HEK293 (cell line): Measurements from ENCODE around the gene ITPR3.

Source experiments
- GLIS1 ChIP-seq: fragments of 450-650 bp; formaldehyde crosslinking; IDR thresholded peaks from 2 replicates; pipeline ENCODE4 v1.5.1; 2016; ENCODE audit warnings: missing biosample characterization, missing genetic modification characterization
- HOXA7 ChIP-seq: sonication (generic); formaldehyde crosslinking; IDR thresholded peaks from 2 replicates; pipeline ENCODE4 v1.8.1; 2022; ENCODE audit warnings: missing genetic modification reagents, borderline replicate concordance
- KLF10 ChIP-seq: fragments of 450-650 bp; IDR thresholded peaks from 2 replicates; pipeline ENCODE4 v1.5.1; 2018; ENCODE audit warnings: missing biosample characterization, mild to moderate bottlenecking, missing genetic modification characterization
- RBAK ChIP-seq: fragments of 450-650 bp; formaldehyde crosslinking; IDR thresholded peaks from 2 replicates; pipeline ENCODE4 v1.5.1; 2016; ENCODE audit warnings: missing biosample characterization, missing genetic modification characterization
- SP3 ChIP-seq: fragments of 450-650 bp; formaldehyde crosslinking; IDR thresholded peaks from 2 replicates; pipeline ENCODE4 v1.5.1; 2016; ENCODE audit warnings: missing biosample characterization, missing genetic modification characterization
- YY2 ChIP-seq: fragments of 450-650 bp; formaldehyde crosslinking; IDR thresholded peaks from 2 replicates; pipeline ENCODE4 v1.5.1; 2016; ENCODE audit warnings: missing biosample characterization, missing genetic modification characterization
- ZBTB48 ChIP-seq: fragments of 450-650 bp; formaldehyde crosslinking; IDR thresholded peaks from 2 replicates; pipeline ENCODE4 v1.5.1; 2016; ENCODE audit warnings: missing biosample characterization, missing genetic modification characterization
- ZBTB7A ChIP-seq: fragments of 450-650 bp; formaldehyde crosslinking; IDR thresholded peaks from 2 replicates; pipeline ENCODE4 v1.5.1; 2016; ENCODE audit warnings: low read depth, missing biosample characterization, missing genetic modification characterization
- ZBTB8A ChIP-seq: fragments of 450-650 bp; formaldehyde crosslinking; IDR thresholded peaks from 2 replicates; pipeline ENCODE4 v1.5.1; 2016; ENCODE audit warnings: missing biosample characterization, missing genetic modification characterization
- ZFP69B ChIP-seq: fragments of 450-650 bp; formaldehyde crosslinking; IDR thresholded peaks from 2 replicates; pipeline ENCODE4 v1.5.1; 2016; ENCODE audit warnings: missing biosample characterization, missing genetic modification characterization
- ZNF112 ChIP-seq: fragments of 450-650 bp; formaldehyde crosslinking; IDR thresholded peaks from 2 replicates; pipeline ENCODE4 v1.5.0; 2017; ENCODE audit warnings: missing biosample characterization, missing genetic modification characterization
- ZNF133 ChIP-seq: fragments of 450-650 bp; formaldehyde crosslinking; IDR thresholded peaks from 2 replicates; pipeline ENCODE4 v1.5.1; 2016; ENCODE audit warnings: missing biosample characterization, missing genetic modification characterization
- ZNF175 ChIP-seq: fragments of 450-650 bp; formaldehyde crosslinking; IDR thresholded peaks from 2 replicates; pipeline ENCODE4 v1.5.1; 2016; ENCODE audit warnings: missing biosample characterization, missing genetic modification characterization
- ZNF335 ChIP-seq: fragments of 450-650 bp; formaldehyde crosslinking; conservative IDR thresholded peaks from 2 replicates; pipeline ENCODE4 v1.5.1; 2016; ENCODE audit warnings: missing biosample characterization, missing genetic modification characterization
- ZNF366 ChIP-seq: fragments of 450-650 bp; formaldehyde crosslinking; conservative IDR thresholded peaks from 2 replicates; pipeline ENCODE4 v1.5.1; 2016; ENCODE audit warnings: missing biosample characterization, missing genetic modification characterization
- ZNF391 ChIP-seq: fragments of 450-650 bp; formaldehyde crosslinking; IDR thresholded peaks from 2 replicates; pipeline ENCODE4 v1.5.1; 2016; ENCODE audit warnings: low read depth, missing biosample characterization, missing genetic modification characterization, borderline replicate concordance
- ZNF426 ChIP-seq: fragments of 450-650 bp; formaldehyde crosslinking; IDR thresholded peaks from 2 replicates; pipeline ENCODE4 v1.5.1; 2017; ENCODE audit warnings: missing biosample characterization, missing genetic modification characterization, mild to moderate bottlenecking, inconsistent platforms, moderate library complexity
- ZNF555 ChIP-seq: fragments of 450-650 bp; formaldehyde crosslinking; conservative IDR thresholded peaks from 2 replicates; pipeline ENCODE4 v1.5.1; 2017; ENCODE audit warnings: missing biosample characterization, mild to moderate bottlenecking, missing genetic modification characterization, inconsistent platforms
- ZNF560 ChIP-seq: fragments of 450-650 bp; formaldehyde crosslinking; IDR thresholded peaks from 2 replicates; pipeline ENCODE4 v1.5.1; 2017; ENCODE audit warnings: missing biosample characterization, missing genetic modification characterization, borderline replicate concordance
- ZNF561 ChIP-seq: fragments of 450-650 bp; IDR thresholded peaks from 2 replicates; pipeline ENCODE4 v1.5.1; 2018; ENCODE audit warnings: missing biosample characterization, missing genetic modification characterization, borderline replicate concordance
- ZNF610 ChIP-seq: fragments of 450-650 bp; formaldehyde crosslinking; IDR thresholded peaks from 2 replicates; pipeline ENCODE4 v1.5.1; 2016; ENCODE audit warnings: missing biosample characterization, missing genetic modification characterization, borderline replicate concordance
- ZSCAN16 ChIP-seq: fragments of 450-650 bp; formaldehyde crosslinking; IDR thresholded peaks from 2 replicates; pipeline ENCODE4 v1.5.1; 2016; ENCODE audit warnings: missing biosample characterization, missing genetic modification characterization
- ZXDB ChIP-seq: fragments of 450-650 bp; formaldehyde crosslinking; IDR thresholded peaks from 2 replicates; pipeline ENCODE4 v1.5.1; 2016; ENCODE audit warnings: missing biosample characterization, missing genetic modification characterization
- TF ChIP-seq, protein P1 (sequence below): fragments of 450-650 bp; formaldehyde crosslinking; IDR thresholded peaks from 2 replicates; pipeline ENCODE4 v1.5.1; 2017; ENCODE audit warnings: missing biosample characterization, missing genetic modification characterization
- TF ChIP-seq, protein P2 (sequence below): fragments of 450-650 bp; formaldehyde crosslinking; IDR thresholded peaks from 2 replicates; pipeline ENCODE4 v1.5.1; 2016; ENCODE audit warnings: missing biosample characterization, missing genetic modification characterization, borderline replicate concordance
- TF ChIP-seq, protein P3 (sequence below): fragments of 450-650 bp; formaldehyde crosslinking; conservative IDR thresholded peaks from 2 replicates; pipeline ENCODE4 v1.5.1; 2016; ENCODE audit warnings: low read depth, missing biosample characterization, missing genetic modification characterization
- TF ChIP-seq, protein P4 (sequence below): fragments of 450-650 bp; formaldehyde crosslinking; IDR thresholded peaks from 2 replicates; pipeline ENCODE4 v1.5.1; 2016; ENCODE audit warnings: missing biosample characterization, missing genetic modification characterization

The ITPR3 gene

DNA sequence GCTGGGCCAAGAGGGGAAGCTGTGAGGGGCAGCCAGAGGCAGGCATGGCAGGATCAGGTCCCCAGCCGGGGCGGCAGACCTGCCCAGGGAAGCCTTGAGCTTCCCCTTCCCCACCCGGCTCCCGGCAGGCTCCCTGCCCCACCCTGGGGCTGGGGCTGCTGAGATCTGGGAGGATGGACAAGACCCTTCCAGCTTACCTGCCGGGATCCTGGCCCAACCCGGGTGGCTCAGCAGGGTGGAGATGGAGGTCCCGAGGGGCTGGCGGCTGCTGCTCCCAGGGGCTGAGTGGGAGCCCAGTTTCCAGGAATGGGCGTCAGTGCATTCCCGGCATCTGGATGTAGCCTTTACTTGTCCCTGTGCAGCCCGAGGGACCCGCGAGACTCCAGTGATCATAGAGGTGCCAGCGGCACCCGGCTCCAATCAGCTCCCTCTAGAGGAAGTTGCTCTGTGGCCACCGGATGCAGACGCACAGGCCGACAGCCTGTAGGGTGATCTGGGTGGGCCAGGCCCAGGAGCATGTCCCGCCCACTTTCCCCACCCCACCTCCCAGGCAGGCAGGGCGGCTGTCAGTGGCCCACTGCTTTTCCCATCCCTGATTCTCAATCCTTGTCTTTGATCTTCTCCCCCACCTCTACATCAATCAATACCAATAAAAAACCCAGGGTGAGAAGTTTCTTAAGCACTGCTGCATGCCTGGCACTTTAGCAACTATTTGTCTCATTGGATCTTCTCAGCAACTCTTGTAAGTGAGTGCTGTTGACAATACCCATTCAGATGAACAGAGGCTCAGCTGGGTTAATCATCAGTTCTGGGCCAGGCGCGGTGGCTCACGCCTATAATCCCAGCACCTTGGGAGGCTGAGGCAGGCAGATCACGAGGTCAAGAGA, 41.1 kb upstream of the ITPR3 start, which contains the start of gene BAK1 (continued):
- TF ChIP-seq ZBTB8A (tag by site-specific recombination) (peak; percentile 61), ZSCAN16 (no peak), ZFP69B (tag by site-specific recombination) (no peak; the same call in 1 of the 2 replicates), ZNF561 (tag by site-specific recombination) (0 out of 2 replicates have a peak, but pooled peaks have one; percentile 56), SP3 (tag by site-specific recombination) (peak; percentile 78), ZNF426 (tag by site-specific recombination) (no peak), ZNF335 (tag by site-specific recombination) (peak; percentile 66), GLIS1 (tag by site-specific recombination) (peak; percentile 73), ZNF133 (no peak), ZNF175 (tag by site-specific recombination) (no peak), ZNF112 (tag by site-specific recombination) (no peak), ZNF610 (no peak), ZNF555 (tag by site-specific recombination) (no peak), ZBTB7A (tag by site-specific recombination) (no peak), YY2 (tag by site-specific recombination) (no peak), ZNF366 (tag by site-specific recombination) (peak; percentile 61; the same call in 1 of the 2 replicates), ZXDB (tag by site-specific recombination) (peak; percentile 19; the same call in 1 of the 2 replicates), ZNF391 (tag by site-specific recombination) (0 out of 2 replicates have a peak, but pooled peaks have one; percentile 40), ZNF560 (no peak), HOXA7 (CRISPR knock-in tag) (no peak), RBAK (tag by site-specific recombination) (no peak), ZBTB48 (tag by site-specific recombination) (peak; percentile 46; the same call in 1 of the 2 replicates), KLF10 (tag by site-specific recombination) (0 out of 2 replicates have a peak, but pooled peaks have one; percentile 17)
- TF ChIP-seq, protein P1, sequence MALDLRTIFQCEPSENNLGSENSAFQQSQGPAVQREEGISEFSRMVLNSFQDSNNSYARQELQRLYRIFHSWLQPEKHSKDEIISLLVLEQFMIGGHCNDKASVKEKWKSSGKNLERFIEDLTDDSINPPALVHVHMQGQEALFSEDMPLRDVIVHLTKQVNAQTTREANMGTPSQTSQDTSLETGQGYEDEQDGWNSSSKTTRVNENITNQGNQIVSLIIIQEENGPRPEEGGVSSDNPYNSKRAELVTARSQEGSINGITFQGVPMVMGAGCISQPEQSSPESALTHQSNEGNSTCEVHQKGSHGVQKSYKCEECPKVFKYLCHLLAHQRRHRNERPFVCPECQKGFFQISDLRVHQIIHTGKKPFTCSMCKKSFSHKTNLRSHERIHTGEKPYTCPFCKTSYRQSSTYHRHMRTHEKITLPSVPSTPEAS = no peak
- TF ChIP-seq, protein P2, sequence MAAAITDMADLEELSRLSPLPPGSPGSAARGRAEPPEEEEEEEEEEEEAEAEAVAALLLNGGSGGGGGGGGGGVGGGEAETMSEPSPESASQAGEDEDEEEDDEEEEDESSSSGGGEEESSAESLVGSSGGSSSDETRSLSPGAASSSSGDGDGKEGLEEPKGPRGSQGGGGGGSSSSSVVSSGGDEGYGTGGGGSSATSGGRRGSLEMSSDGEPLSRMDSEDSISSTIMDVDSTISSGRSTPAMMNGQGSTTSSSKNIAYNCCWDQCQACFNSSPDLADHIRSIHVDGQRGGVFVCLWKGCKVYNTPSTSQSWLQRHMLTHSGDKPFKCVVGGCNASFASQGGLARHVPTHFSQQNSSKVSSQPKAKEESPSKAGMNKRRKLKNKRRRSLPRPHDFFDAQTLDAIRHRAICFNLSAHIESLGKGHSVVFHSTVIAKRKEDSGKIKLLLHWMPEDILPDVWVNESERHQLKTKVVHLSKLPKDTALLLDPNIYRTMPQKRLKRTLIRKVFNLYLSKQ = no peak
- TF ChIP-seq, protein P3, sequence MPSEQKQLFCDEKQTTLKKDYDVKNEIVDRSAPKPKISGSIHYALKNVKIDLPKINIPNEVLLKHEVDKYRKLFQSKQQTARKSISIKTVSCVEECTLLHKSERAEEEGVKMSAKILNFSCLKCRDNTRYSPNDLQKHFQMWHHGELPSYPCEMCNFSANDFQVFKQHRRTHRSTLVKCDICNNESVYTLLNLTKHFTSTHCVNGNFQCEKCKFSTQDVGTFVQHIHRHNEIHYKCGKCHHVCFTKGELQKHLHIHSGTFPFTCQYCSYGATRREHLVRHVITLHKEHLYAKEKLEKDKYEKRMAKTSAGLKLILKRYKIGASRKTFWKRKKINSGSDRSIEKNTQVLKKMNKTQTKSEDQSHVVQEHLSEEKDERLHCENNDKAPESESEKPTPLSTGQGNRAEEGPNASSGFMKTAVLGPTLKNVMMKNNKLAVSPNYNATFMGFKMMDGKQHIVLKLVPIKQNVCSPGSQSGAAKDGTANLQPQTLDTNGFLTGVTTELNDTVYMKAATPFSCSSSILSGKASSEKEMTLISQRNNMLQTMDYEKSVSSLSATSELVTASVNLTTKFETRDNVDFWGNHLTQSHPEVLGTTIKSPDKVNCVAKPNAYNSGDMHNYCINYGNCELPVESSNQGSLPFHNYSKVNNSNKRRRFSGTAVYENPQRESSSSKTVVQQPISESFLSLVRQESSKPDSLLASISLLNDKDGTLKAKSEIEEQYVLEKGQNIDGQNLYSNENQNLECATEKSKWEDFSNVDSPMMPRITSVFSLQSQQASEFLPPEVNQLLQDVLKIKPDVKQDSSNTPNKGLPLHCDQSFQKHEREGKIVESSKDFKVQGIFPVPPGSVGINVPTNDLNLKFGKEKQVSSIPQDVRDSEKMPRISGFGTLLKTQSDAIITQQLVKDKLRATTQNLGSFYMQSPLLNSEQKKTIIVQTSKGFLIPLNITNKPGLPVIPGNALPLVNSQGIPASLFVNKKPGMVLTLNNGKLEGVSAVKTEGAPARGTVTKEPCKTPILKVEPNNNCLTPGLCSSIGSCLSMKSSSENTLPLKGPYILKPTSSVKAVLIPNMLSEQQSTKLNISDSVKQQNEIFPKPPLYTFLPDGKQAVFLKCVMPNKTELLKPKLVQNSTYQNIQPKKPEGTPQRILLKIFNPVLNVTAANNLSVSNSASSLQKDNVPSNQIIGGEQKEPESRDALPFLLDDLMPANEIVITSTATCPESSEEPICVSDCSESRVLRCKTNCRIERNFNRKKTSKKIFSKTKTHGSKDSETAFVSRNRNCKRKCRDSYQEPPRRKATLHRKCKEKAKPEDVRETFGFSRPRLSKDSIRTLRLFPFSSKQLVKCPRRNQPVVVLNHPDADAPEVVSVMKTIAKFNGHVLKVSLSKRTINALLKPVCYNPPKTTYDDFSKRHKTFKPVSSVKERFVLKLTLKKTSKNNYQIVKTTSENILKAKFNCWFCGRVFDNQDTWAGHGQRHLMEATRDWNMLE (tag by site-specific recombination) = peak; percentile 57; the same call in 1 of the 2 replicates
- TF ChIP-seq, protein P4, sequence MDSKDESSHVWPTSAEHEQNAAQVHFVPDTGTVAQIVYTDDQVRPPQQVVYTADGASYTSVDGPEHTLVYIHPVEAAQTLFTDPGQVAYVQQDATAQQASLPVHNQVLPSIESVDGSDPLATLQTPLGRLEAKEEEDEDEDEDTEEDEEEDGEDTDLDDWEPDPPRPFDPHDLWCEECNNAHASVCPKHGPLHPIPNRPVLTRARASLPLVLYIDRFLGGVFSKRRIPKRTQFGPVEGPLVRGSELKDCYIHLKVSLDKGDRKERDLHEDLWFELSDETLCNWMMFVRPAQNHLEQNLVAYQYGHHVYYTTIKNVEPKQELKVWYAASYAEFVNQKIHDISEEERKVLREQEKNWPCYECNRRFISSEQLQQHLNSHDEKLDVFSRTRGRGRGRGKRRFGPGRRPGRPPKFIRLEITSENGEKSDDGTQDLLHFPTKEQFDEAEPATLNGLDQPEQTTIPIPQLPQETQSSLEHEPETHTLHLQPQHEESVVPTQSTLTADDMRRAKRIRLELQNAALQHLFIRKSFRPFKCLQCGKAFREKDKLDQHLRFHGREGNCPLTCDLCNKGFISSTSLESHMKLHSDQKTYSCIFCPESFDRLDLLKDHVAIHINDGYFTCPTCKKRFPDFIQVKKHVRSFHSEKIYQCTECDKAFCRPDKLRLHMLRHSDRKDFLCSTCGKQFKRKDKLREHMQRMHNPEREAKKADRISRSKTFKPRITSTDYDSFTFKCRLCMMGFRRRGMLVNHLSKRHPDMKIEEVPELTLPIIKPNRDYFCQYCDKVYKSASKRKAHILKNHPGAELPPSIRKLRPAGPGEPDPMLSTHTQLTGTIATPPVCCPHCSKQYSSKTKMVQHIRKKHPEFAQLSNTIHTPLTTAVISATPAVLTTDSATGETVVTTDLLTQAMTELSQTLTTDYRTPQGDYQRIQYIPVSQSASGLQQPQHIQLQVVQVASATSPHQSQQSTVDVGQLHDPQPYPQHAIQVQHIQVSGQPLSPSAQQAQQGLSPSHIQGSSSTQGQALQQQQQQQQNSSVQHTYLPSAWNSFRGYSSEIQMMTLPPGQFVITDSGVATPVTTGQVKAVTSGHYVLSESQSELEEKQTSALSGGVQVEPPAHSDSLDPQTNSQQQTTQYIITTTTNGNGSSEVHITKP = peak; percentile 67
